KMS-11 (cell line): Measurements from ENCODE around the gene TBCD.

Experiments
- H2AFZ ChIP-seq: fragments of 200-600 bp; sonication (generic); 2 replicates; pipeline ENCODE4 v1.6.1; 2016; ENCODE audit warnings: antibody characterized with exemption, mixed run types, low read depth
- H3K27ac ChIP-seq: fragments of 200-600 bp; sonication (generic); 2 replicates; pipeline ENCODE4 v1.6.1; 2016; ENCODE audit warnings: mild to moderate bottlenecking, mixed run types
- H3K27me3 ChIP-seq: fragments of 200-600 bp; sonication (generic); 2 replicates; pipeline ENCODE4 v1.6.1; 2017; ENCODE audit warnings: mild to moderate bottlenecking, low read depth, mixed run types, moderate library complexity; ENCODE audit not compliant: insufficient read depth
- H3K36me3 ChIP-seq: fragments of 200-600 bp; sonication (generic); 2 replicates; pipeline ENCODE4 v1.6.1; 2017; ENCODE audit warnings: mild to moderate bottlenecking, mixed run types; ENCODE audit not compliant: insufficient read depth
- H3K4me1 ChIP-seq: fragments of 200-600 bp; sonication (generic); 2 replicates; pipeline ENCODE4 v1.6.1; 2016; ENCODE audit warnings: mild to moderate bottlenecking, low read depth, mixed run types; ENCODE audit not compliant: poor library complexity, severe bottlenecking
- H3K4me2 ChIP-seq: fragments of 200-600 bp; sonication (generic); 2 replicates; pipeline ENCODE4 v1.7.0; 2016; ENCODE audit warnings: mild to moderate bottlenecking, mixed run types
- H3K4me3 ChIP-seq: fragments of 200-600 bp; sonication (generic); IDR thresholded peaks from 2 replicates; pipeline ENCODE4 v1.6.1; 2017; ENCODE audit warnings: low read depth, low read length, mixed read lengths; ENCODE audit not compliant: insufficient read depth
- H3K79me2 ChIP-seq: fragments of 200-600 bp; sonication (generic); 2 replicates; pipeline ENCODE4 v1.6.1; 2016; ENCODE audit warnings: low read depth, mixed run types; ENCODE audit not compliant: insufficient read depth
- H3K9ac ChIP-seq: fragments of 200-600 bp; sonication (generic); 2 replicates; pipeline ENCODE4 v1.6.1; 2016; ENCODE audit warnings: mild to moderate bottlenecking, mixed run types
- H4K20me1 ChIP-seq: fragments of 200-600 bp; sonication (generic); 2 replicates; pipeline ENCODE4 v1.6.1; 2016; ENCODE audit warnings: mild to moderate bottlenecking, mixed run types; ENCODE audit not compliant: insufficient read depth
- CTCF ChIP-seq: fragments of 200-600 bp; sonication (generic); conservative IDR thresholded peaks from 2 replicates; pipeline ENCODE4 v1.6.1; 2017; ENCODE audit warnings: low read depth, mild to moderate bottlenecking, antibody characterized with exemption, low read length, moderate library complexity, mixed read lengths

TBCD gene

DNA sequence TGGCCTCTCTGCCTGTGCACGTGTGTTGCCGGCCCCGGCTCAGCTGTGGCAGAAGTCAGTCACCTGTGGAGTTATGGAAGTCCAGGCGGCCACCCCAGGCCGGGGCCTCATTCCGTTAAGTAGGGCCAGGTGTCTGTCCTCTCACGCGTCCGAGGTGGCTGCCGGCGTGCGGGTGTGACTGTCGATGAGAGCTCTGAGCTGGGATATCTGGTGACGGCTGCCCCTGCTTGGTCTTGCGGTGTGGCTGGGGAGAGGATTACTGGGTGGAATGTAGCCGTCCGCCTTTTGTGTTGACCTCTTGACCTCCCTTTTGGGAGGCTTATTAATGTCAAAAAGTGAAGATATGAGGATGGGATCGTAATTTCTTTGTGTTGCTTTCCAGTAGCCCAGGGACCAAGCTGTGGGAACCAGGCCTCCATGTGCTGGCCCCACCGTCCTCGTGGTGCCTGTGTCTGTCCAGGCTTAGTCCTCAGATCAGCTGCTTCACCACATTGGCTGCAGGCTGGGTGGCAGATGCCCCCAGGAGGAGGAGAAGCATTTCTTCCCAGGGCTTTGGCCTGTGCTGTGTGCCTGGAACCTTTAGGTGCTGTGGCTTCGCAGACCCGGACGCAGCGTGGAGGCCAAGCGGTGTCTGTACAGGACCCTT is 111.0 kb downstream of the TBCD start:
- Histone ChIP-seq H4K20me1 (no peaks in the 10 kb centered on the region), H2AFZ (peak overlapping the region; percentile 7; the same call in 1 of the 2 replicates), H3K36me3 (no peaks in the 10 kb centered on the region), H3K4me3 (no peak overlapping the region), H3K9ac (peak overlapping the region; percentile 72; the same call in 1 of the 2 replicates), H3K4me1 (peaks cover 75% of the 10 kb centered on the region), H3K27ac (peak overlapping the region; percentile 97), H3K27me3 (no peaks in the 10 kb centered on the region), H3K4me2 (peak overlapping the region; percentile 94), H3K79me2 (peaks cover 10% of the 10 kb centered on the region; the same call in 1 of the 2 replicates)
- TF ChIP-seq CTCF, result no peak

GRCh38 chr17:82863383-82863940 is 111.6 kb downstream of the TBCD start:
- H3K9ac ChIP-seq, result peak overlapping the region; percentile 72; the same call in 1 of the 2 replicates
- peak overlapping the region; percentile 7; the same call in 1 of the 2 replicates for H2AFZ ChIP-seq
- H4K20me1 ChIP-seq, result no peaks in the 10 kb centered on the region
- H3K27me3 ChIP-seq, result no peaks in the 10 kb centered on the region
- H3K27ac ChIP-seq, result peak overlapping the region; percentile 97
- H3K36me3 ChIP-seq, result no peaks in the 10 kb centered on the region
- peaks cover 11% of the 10 kb centered on the region; the same call in 1 of the 2 replicates for H3K79me2 ChIP-seq
- peak overlapping the region; percentile 94 for H3K4me2 ChIP-seq
- no peak; the same call in 1 of the 2 replicates for TF ChIP-seq CTCF
- no peak overlapping the region for H3K4me3 ChIP-seq
- H3K4me1 ChIP-seq, result peaks cover 76% of the 10 kb centered on the region

DNA sequence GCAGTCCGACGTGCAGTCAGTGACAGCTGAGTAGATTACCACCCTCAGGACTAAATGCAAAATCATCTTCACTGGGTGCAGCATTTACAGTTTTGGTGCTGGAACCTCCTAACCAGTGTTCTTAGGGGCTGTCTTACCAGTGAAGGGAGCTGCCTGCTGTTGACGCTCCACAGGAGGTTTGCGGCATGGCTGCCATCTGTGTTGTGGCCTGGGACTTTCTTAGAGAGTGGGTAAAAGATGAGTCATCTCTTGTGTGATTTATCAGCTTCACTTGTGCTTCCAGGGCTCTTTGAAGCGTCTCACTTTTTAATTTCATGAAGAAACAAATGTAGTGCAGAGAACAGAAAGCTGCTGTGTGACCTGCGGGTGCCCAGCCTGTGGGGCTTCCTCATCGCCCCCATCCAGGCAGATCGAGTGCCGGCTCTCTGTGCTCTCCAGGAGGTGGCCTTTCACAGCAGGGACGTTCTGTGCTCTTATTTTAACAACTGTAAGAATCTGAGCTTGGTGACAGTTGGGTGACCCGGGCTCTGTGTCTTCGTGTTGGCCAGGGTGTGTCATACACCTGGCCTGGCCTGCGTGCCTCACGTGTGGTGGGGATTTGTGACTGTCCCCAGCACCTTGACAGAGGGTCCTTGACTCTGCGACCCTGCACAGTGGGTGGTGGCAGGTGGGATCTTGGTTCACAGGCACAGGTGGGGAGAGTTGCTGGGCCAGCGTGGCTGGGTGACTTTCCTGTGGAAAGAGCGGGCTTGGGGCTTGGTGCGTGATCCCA is 112.3 kb downstream of the TBCD start:
- H3K36me3 ChIP-seq, result no peaks in the 10 kb centered on the region
- peak overlapping the region; percentile 7; the same call in 1 of the 2 replicates for H2AFZ ChIP-seq
- no peak overlapping the region for H3K4me3 ChIP-seq
- H3K27me3 ChIP-seq, result no peaks in the 10 kb centered on the region
- H3K79me2 ChIP-seq, result peaks cover 12% of the 10 kb centered on the region; the same call in 1 of the 2 replicates
- TF ChIP-seq CTCF, result no peak
- peak overlapping the region; percentile 97 for H3K27ac ChIP-seq
- H3K9ac ChIP-seq, result peak overlapping the region; percentile 72
- peaks cover 76% of the 10 kb centered on the region for H3K4me1 ChIP-seq
- peak overlapping the region; percentile 99 for H3K4me2 ChIP-seq
- no peaks in the 10 kb centered on the region for H4K20me1 ChIP-seq

DNA sequence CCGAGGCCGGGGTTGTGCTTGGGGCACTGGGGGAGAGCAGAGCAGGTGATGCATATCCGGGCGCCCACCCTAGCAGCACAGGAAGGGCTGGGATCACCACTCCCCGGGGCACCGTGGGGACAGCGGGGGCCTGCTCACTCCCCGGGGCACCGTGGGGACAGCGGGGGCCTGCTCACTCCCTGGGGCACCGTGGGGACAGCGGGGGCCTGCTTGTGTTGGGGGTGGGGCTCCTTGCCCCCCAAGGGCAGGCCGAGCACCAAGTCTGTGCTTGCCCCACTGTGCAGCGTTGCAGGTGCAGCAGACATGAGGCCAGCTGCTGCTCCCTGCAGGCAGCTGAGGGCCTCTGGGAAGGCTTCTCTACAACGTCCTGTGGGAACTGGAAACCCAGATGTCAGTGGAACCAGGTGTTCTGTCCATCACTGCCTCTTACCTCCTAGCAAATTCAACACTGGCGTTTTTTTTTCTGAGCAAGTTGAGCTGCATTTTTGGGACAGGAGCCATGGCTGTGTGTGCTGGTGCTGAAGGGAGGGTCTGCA is 112.9 kb downstream of the TBCD start:
- Histone ChIP-seq H3K4me2 (peak overlapping the region; percentile 99), H4K20me1 (no peaks in the 10 kb centered on the region), H3K27ac (peak overlapping the region; percentile 97), H3K36me3 (no peaks in the 10 kb centered on the region; the same call in 1 of the 2 replicates), H3K79me2 (peaks cover 15% of the 10 kb centered on the region; the same call in 1 of the 2 replicates), H3K4me1 (peaks cover 71% of the 10 kb centered on the region), H3K27me3 (no peaks in the 10 kb centered on the region), H2AFZ (0 out of 2 replicates have a peak overlapping the region, but pooled peaks have one; percentile 2), H3K9ac (peak overlapping the region; percentile 72), H3K4me3 (no peak overlapping the region)
- no peak for TF ChIP-seq CTCF
